Karpas-422 (cell line): ENCODE measurements around the gene FOXA3. TPM values are rescaled to one million over a fixed set of nuclear protein-coding genes. Genes with fewer than 3 reads are reported as not detected.

ENCODE experiments used
- DNase-seq: peaks from one replicate; pipeline ENCODE4 v3.0.0-alpha.2; 2015
- H2AFZ ChIP-seq: fragments of 200-600 bp; sonication (generic); 2 replicates; pipeline ENCODE4 v1.6.1; 2014; ENCODE audit warnings: antibody characterized with exemption, low read length, mixed read lengths
- H3K27ac ChIP-seq: fragments of 200-600 bp; sonication (generic); 2 replicates; pipeline ENCODE4 v1.5.1; 2014; ENCODE audit warnings: mild to moderate bottlenecking, low read length, moderate library complexity
- H3K27me3 ChIP-seq: fragments of 200-600 bp; sonication (generic); 2 replicates; pipeline ENCODE4 v1.6.1; 2014; ENCODE audit warnings: low read length, mixed read lengths
- H3K36me3 ChIP-seq: fragments of 200-600 bp; sonication (generic); 2 replicates; pipeline ENCODE4 v1.6.1; 2014; ENCODE audit warnings: low read length, mixed read lengths; ENCODE audit not compliant: insufficient read depth
- H3K4me1 ChIP-seq: fragments of 200-600 bp; sonication (generic); 2 replicates; pipeline ENCODE4 v1.6.1; 2014; ENCODE audit warnings: mild to moderate bottlenecking, low read length, mixed read lengths
- H3K4me2 ChIP-seq: fragments of 200-600 bp; sonication (generic); 2 replicates; pipeline ENCODE4 v1.6.1; 2014; ENCODE audit warnings: low read length, low read depth, mild to moderate bottlenecking; ENCODE audit not compliant: poor library complexity, severe bottlenecking
- H3K4me3 ChIP-seq: fragments of 200-600 bp; sonication (generic); 2 replicates; pipeline ENCODE4 v1.5.1; 2014; ENCODE audit warnings: mild to moderate bottlenecking, antibody characterized with exemption, low read length, mixed read lengths
- H3K79me2 ChIP-seq: fragments of 200-600 bp; sonication (generic); 2 replicates; pipeline ENCODE4 v1.6.1; 2014; ENCODE audit warnings: mild to moderate bottlenecking, low read length, mixed read lengths
- H3K9ac ChIP-seq: fragments of 200-600 bp; sonication (generic); 2 replicates; pipeline ENCODE4 v1.6.0; 2014; ENCODE audit warnings: low read length
- H3K9me2 ChIP-seq: fragments of 200-600 bp; sonication (generic), shearing (Covaris generic); replicated peaks from 2 replicates; pipeline ENCODE4 v1.6.0; 2014; ENCODE audit warnings: mild to moderate bottlenecking, low read length, moderate library complexity; ENCODE audit not compliant: insufficient read depth
- H3K9me3 ChIP-seq: fragments of 300-700, 200-600 bp; sonication (generic); 2 replicates; pipeline ENCODE4 v1.6.1; 2014; ENCODE audit warnings: low read length, mixed read lengths
- H4K20me1 ChIP-seq: fragments of 200-600 bp; sonication (generic); 2 replicates; pipeline ENCODE4 v1.6.1; 2014; ENCODE audit warnings: mild to moderate bottlenecking, antibody characterized with exemption, low read length, low read depth; ENCODE audit not compliant: insufficient read depth
- total RNA-seq: library from RNA; depleted of rRNA; stranded (reverse); fragments of >200 nt; shearing (Covaris generic); gene quantifications from 2 replicates; pipeline ENCODE4 v1.2.3, GENCODE V29; 2014; ENCODE audit warnings: low replicate concordance

Gene FOXA3
- total RNA-seq, 1 experiment from 2014 or later, result not detected

DNA sequence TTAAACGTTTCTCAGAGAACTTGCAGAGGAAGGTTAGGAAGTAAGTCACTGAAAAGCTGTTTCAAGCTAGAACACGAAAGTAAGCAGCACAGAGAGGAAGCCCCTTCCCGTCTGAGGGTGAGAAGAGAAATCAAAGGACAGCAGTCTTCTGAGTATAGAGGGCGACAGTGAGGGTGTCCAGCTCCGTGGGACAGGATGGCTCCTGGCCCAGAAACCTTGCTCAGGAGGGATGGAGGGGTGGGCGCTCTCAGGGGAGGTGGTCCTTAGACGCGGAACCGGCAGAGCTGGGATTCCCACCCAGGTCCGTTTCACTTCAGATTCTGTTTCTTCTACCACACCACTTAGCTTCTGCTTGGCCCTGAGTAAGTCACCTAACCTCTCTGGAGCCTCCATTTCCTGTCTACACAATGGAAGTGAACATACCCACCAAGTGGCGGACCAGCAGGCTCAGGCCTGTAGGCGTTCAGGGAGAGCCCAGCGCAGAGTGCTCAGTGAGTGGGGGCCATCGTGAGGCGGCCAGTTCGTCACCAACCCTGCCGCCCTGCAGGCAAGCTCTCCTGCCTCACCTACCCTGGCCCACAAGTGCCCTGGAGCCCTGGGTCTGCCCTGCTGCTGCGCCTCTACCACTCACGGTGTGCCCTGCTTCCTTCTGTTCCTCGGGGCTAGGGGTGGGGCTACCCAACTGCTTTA, 43.6 kb upstream of the FOXA3 start:
- H3K4me3 ChIP-seq, result no peak overlapping the region
- no peak overlapping the region for H3K27ac ChIP-seq
- no peaks in the 10 kb centered on the region for H3K79me2 ChIP-seq
- no peaks in the 10 kb centered on the region for H3K9me2 ChIP-seq
- H3K9ac ChIP-seq, result no peak overlapping the region
- no peak for DNase-seq
- H3K27me3 ChIP-seq, result no peaks in the 10 kb centered on the region
- peaks cover 5% of the 10 kb centered on the region; the same call in 1 of the 2 replicates for H3K36me3 ChIP-seq
- no peak overlapping the region for H2AFZ ChIP-seq
- H3K4me1 ChIP-seq, result no peaks in the 10 kb centered on the region; the same call in 1 of the 2 replicates
- H3K9me3 ChIP-seq, result no peaks in the 10 kb centered on the region
- no peaks in the 10 kb centered on the region for H4K20me1 ChIP-seq
- H3K4me2 ChIP-seq, result no peak overlapping the region

DNA sequence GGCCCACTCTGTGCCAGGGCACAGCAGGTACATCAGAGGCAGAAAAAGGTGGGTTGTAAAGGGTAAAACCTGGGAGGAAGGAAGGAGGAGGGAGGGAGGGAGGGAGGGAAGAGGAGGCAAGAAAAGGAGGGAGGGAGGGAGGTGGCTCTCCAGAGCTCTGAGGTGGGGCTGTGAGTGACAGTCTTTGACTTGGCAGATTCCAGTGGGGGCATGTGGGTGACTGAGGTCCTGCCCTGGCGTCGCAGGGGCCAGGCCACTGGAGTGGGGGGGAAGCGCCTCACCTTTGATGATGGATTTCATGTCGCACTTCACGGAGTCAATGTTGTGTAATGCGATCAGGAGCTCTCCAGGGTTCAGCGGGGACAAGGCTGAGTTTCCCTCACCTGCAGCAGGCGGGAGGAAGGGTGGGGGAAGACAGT, 43.0 kb upstream of the FOXA3 start:
- no peak overlapping the region for H3K9ac ChIP-seq
- no peak overlapping the region for H3K27ac ChIP-seq
- no peaks in the 10 kb centered on the region; the same call in 1 of the 2 replicates for H3K4me1 ChIP-seq
- H3K4me2 ChIP-seq, result no peak overlapping the region
- DNase-seq, result no peak
- H4K20me1 ChIP-seq, result no peaks in the 10 kb centered on the region
- no peaks in the 10 kb centered on the region for H3K27me3 ChIP-seq
- H3K9me3 ChIP-seq, result no peaks in the 10 kb centered on the region
- no peak overlapping the region for H3K4me3 ChIP-seq
- no peaks in the 10 kb centered on the region for H3K9me2 ChIP-seq
- H3K79me2 ChIP-seq, result no peaks in the 10 kb centered on the region
- H3K36me3 ChIP-seq, result peaks cover 5% of the 10 kb centered on the region; the same call in 1 of the 2 replicates
- H2AFZ ChIP-seq, result no peak overlapping the region

DNA sequence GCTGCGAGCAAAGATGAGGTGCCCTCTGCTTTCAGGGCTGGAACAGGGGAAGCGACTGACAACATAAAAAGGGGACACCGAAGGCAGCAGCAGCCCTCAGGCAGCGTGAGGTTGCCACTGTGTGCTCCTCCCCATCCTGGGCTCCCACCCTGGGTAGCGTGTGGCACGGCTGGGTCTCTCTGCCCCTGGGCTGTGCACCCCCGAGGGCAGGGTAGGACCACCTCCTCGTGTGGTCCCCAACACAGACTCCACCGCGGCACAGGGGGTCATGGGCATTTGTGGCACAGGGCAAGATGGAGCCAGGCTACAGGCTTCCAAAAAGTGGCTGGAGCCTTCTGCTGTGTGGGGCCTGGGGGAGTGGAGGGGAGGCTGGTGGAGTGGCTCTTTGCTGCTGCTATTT, 42.6 kb upstream of the FOXA3 start:
- Histone ChIP-seq H3K9ac (no peak overlapping the region), H3K4me3 (no peak overlapping the region), H3K79me2 (no peaks in the 10 kb centered on the region), H3K27me3 (no peaks in the 10 kb centered on the region), H4K20me1 (no peaks in the 10 kb centered on the region), H3K4me1 (no peaks in the 10 kb centered on the region; the same call in 1 of the 2 replicates), H3K9me2 (no peaks in the 10 kb centered on the region), H3K9me3 (no peaks in the 10 kb centered on the region), H3K4me2 (no peak overlapping the region), H2AFZ (no peak overlapping the region), H3K27ac (no peak overlapping the region), H3K36me3 (peaks cover 5% of the 10 kb centered on the region; the same call in 1 of the 2 replicates)
- no peak for DNase-seq

DNA sequence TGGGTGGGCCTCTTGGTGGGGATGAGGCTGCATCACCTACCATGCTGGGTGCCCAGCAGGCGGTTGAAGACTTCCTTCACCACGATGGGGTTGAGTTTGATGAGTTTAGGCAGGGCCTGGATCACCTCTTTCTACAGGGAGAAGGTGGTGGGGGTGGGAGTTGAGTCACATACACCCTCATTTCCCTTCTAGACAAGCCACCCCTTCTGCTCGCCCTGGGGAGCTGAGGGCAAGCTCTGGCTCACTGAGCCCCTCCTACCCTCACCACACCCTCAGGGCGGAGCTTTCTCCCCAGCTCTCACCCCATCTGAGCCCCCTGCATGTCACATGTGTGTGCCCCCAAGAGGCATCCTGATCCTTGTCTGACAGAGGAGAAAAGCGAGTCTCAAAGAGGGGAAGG, 41.4 kb upstream of the FOXA3 start:
- Histone ChIP-seq H3K27ac (no peak overlapping the region), H3K4me3 (no peak overlapping the region), H4K20me1 (no peaks in the 10 kb centered on the region), H3K4me1 (no peaks in the 10 kb centered on the region), H3K36me3 (peaks cover 5% of the 10 kb centered on the region; the same call in 1 of the 2 replicates), H3K9ac (no peak overlapping the region), H3K9me3 (no peaks in the 10 kb centered on the region), H3K9me2 (no peaks in the 10 kb centered on the region), H3K4me2 (no peak overlapping the region), H2AFZ (no peak overlapping the region), H3K27me3 (no peaks in the 10 kb centered on the region), H3K79me2 (no peaks in the 10 kb centered on the region)
- no peak for DNase-seq

DNA sequence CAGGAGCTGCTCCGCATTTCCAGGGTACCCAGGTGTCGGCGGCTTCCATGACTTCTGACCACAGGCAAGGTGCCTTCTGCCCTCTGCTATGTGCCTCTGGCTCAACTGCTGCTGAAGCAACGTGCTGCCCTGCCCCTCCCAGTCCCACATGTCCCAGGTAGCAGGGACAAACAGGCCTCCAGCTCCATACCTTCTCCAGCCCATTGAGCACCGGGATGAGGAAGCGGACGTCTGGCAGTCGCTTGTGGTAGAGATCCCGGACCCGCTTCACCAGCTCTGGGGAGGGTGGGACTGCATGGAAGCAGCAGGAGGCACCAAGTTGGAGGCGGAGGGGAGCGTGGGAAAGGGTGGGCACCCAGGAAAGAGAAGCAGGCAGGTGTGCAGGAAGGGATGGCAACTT, 40.9 kb upstream of the FOXA3 start:
- H3K9me2 ChIP-seq, result no peaks in the 10 kb centered on the region
- no peaks in the 10 kb centered on the region for H3K9me3 ChIP-seq
- peaks cover 5% of the 10 kb centered on the region; the same call in 1 of the 2 replicates for H3K36me3 ChIP-seq

DNA sequence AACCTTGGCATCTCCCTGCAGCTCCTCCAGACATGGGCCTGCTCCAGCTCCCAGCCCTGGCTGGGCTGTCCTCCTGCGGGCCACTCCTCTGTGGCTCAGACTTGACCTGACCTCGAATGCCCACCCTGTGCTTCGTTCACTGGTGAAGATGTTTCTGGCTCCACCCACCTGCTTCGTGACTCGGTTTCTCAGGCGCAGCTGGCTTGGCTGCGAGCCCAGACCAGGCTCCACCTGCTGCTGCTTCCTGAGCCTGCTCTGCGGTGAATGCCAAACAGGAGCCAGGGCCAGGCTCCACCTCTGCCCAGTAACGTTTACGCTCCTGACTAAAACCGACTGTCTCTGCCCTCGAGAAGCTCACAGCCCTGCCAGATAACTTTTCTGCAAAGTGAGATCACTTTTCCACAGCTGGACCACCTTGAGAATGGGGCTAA, 40.1 kb upstream of the FOXA3 start:
- no peaks in the 10 kb centered on the region for H3K9me2 ChIP-seq
- no peak overlapping the region for H3K4me2 ChIP-seq
- H2AFZ ChIP-seq, result no peak overlapping the region
- H3K79me2 ChIP-seq, result no peaks in the 10 kb centered on the region
- H3K27me3 ChIP-seq, result no peaks in the 10 kb centered on the region
- H4K20me1 ChIP-seq, result no peaks in the 10 kb centered on the region
- no peak for DNase-seq
- no peaks in the 10 kb centered on the region for H3K9me3 ChIP-seq
- H3K36me3 ChIP-seq, result peaks cover 5% of the 10 kb centered on the region; the same call in 1 of the 2 replicates
- H3K4me1 ChIP-seq, result no peaks in the 10 kb centered on the region
- no peak overlapping the region for H3K4me3 ChIP-seq
- no peak overlapping the region for H3K27ac ChIP-seq
- H3K9ac ChIP-seq, result no peak overlapping the region

More for the DNA sequence above, 40.9 kb upstream of the FOXA3 start:
- Histone ChIP-seq H4K20me1 (no peaks in the 10 kb centered on the region), H3K9ac (no peak overlapping the region), H3K27ac (no peak overlapping the region), H3K4me1 (no peaks in the 10 kb centered on the region), H3K79me2 (no peaks in the 10 kb centered on the region), H3K4me3 (no peak overlapping the region), H3K4me2 (no peak overlapping the region), H3K27me3 (no peaks in the 10 kb centered on the region), H2AFZ (no peak overlapping the region)
- no peak for DNase-seq

DNA sequence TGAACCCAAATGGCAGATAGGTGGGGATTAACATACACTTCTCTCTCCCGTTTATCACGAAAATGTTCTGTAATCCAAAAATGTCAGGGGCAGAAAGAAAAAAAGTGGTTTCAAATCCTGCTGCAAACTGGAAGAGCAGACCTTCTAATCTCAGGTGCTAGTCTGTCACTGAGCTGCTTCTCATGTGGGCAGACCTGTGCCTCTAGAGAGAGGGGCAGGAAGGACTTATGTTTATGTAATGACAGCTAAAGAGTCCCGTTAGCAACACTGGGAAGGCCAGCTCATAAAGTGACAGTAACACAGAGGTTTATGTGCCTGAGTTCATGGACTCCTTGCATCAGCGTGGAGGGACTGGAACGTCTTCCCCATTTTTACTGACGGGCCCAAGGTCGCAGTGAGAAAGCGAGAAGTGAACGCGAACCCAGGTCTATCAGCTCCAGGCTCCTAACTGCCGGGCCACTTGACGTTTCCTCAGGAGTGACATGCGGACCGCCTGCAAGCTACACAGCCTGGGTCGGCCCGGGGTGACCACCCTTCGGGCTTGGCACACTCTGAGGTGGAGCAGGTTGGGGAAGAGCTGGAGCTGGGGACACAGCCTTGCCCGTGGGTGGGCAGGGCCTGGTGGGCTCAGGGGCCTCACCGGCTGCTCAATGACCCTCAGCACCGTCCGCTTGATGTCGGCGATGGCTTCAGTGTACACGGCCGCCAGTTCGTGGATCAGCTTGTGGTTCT, 39.4 kb upstream of the FOXA3 start:
- no peaks in the 10 kb centered on the region for H3K9me2 ChIP-seq
- no peak overlapping the region for H3K4me2 ChIP-seq
- no peak overlapping the region for H2AFZ ChIP-seq
- no peak overlapping the region for H3K9ac ChIP-seq
- no peak overlapping the region for H3K4me3 ChIP-seq
- no peaks in the 10 kb centered on the region for H3K9me3 ChIP-seq
- DNase-seq, result no peak
- peaks cover 5% of the 10 kb centered on the region; the same call in 1 of the 2 replicates for H3K36me3 ChIP-seq
- H3K4me1 ChIP-seq, result no peaks in the 10 kb centered on the region
- H3K27me3 ChIP-seq, result no peaks in the 10 kb centered on the region
- no peaks in the 10 kb centered on the region for H3K79me2 ChIP-seq
- no peak overlapping the region for H3K27ac ChIP-seq
- H4K20me1 ChIP-seq, result no peaks in the 10 kb centered on the region

DNA sequence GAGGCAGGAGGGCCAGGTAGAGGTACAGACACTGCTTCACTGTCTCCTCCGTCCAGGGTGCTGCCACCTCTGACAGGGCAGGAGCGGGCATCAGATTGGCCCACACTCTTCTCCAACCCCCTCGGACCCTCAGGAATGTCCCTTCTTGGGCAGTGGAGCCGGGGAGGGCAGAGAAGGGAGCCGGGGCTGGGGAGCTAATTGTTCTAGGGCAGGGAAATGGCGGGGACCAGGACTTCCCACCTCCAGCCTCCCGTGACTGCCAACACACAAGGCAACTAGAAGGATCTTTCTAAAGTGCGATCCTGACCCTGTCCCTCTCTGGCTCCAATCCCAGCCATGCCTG, 38.9 kb upstream of the FOXA3 start:
- H3K9ac ChIP-seq, result no peak overlapping the region
- H3K4me2 ChIP-seq, result no peak overlapping the region
- H3K36me3 ChIP-seq, result peaks cover 8% of the 10 kb centered on the region; the same call in 1 of the 2 replicates

More for the DNA sequence above, 38.9 kb upstream of the FOXA3 start:
- no peaks in the 10 kb centered on the region for H3K79me2 ChIP-seq
- H3K4me1 ChIP-seq, result no peaks in the 10 kb centered on the region
- no peak overlapping the region for H2AFZ ChIP-seq
- DNase-seq, result no peak
- H3K27me3 ChIP-seq, result no peaks in the 10 kb centered on the region
- no peaks in the 10 kb centered on the region for H4K20me1 ChIP-seq
- no peaks in the 10 kb centered on the region for H3K9me2 ChIP-seq
- no peak overlapping the region for H3K4me3 ChIP-seq
- no peak overlapping the region for H3K27ac ChIP-seq
- no peaks in the 10 kb centered on the region for H3K9me3 ChIP-seq
